Stimulated activated CD8-positive, alpha-beta memory T cell treated with anti-CD3 and anti-CD28 coated beads, Interleukin-12 subunit alpha, Interleukin-12 subunit beta, amount 100 ng/mL, for 1 hour (primary cell): ENCODE measurements around the gene TNFRSF13B.
"Not testable (repeated sequence)": the region's sequence is repeated elsewhere in the genome, so short reads cannot be mapped to it uniquely, and the experiment has no call there.

Source experiments
- DNase-seq: peaks from one replicate; pipeline ENCODE4 v3.0.0-alpha.2; 2020; ENCODE audit warnings: low read depth

TNFRSF13B gene

DNA sequence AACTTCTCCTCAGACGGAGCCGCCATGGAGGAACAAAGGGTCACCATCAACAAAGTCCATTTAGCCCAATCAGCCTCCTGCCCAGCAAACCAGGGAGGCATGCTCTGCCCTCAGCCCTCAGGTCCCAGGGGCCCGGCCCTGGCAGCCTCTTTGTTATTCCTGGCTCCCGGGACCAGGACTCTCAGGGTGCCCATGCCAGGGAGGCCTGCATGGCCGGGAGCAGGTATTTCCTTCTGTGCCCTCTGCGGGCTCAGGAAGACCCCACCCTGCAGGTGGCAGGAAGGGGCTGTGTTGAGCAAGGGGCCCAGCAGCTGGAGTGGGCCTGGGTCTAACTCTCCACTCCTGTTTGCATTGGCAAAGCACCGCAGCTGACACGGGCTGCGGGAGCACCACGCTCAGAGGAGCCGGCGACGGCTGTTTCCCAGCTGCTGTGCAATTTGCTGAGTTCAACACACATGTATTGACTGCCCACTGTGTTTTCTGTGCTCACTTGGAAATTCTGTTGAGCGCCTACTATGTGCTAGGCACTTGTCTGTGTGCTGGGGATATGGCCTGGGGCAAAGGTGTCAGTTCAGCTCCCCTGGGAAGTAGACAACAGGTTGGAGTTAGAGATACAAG, 33.2 kb upstream of the TNFRSF13B start:
- DNase-seq: not testable (repeated sequence)

DNA sequence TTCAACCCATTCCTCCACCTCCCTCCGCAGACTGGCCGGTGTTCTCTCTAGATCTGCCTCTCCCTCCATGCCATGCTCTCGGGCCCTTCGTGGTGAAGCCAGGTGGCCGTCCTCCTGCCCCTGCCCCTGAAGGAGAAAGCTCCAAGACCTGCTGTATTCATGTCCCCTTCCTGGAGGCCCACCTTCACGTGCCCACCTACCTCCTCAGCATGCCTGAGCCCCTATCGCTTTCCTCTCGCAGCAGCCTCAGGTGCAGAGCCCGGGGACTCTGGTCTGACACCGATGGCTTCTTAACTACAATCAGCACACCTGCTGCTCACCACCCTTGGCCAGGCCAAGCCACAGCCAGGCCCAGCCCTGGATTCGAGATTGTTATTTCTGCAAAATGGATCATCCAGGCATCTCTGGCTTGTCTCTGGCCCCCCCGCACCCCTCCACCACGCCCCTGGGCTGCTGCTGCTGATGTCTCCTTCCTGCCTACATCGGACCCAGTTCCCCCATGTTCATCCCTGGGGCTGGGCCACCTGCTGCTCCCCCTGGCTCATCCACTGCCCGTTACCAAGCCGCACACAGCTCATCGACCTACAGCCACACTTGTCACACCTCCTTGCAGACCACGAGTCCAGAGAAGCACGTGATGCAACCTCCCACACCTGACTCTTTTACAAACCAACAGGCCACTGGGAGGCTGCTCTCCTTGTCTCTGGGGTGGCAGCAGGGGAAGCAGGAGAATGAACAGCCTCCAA, 32.5 kb upstream of the TNFRSF13B start:
- no peak for DNase-seq

DNA sequence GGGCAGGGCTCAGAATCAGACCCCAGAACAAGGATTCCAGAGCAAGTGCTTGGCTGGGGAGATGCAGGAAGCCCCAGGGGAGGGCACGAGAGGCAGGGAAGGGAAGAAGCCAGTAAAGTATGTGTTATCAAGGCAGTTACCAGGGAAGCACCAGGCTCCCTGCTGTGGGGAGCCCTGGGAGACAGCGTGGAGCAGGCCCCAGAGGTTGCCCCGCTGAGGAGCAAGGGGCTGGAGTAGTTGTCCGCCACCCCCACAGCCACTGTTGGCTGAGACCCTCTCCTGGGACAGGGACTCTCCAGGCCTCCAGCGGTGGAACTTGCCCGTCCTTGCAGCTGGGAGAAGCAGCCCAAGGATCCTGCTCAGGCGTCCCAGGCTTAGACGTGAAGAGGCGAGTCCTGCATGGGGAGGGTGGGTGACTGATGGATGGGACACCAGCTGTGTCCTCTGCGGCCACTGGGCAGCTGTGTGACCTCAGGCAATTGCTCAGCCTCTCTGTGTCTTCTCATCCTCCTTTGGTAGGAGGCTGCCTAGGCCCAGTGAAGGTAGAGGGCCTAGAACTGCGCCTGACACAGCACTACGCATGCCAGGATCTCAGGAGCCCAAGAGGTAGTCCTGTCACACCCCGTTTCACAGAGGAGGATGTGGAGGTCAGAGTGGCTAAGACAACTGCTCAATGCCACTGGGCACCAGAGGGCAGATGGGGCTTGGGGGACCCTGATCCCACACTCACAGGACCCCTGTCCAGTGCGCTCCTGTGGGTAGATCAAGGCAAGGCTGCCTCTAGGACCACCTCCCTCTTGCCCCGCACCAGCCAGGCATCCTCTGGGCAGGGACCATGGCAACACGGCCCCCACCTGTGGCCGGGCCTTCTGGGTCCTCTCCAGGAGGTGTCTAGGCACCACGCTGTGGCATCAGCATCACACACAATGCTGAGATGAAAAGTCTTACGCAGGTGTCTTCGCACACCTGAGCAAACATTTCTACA, 31.1 kb upstream of the TNFRSF13B start:
- DNase-seq: not testable (repeated sequence)

GRCh38 chr17:17001874-17002520, 30.1 kb upstream of the TNFRSF13B start:
- DNase-seq: peak; percentile 53

DNA sequence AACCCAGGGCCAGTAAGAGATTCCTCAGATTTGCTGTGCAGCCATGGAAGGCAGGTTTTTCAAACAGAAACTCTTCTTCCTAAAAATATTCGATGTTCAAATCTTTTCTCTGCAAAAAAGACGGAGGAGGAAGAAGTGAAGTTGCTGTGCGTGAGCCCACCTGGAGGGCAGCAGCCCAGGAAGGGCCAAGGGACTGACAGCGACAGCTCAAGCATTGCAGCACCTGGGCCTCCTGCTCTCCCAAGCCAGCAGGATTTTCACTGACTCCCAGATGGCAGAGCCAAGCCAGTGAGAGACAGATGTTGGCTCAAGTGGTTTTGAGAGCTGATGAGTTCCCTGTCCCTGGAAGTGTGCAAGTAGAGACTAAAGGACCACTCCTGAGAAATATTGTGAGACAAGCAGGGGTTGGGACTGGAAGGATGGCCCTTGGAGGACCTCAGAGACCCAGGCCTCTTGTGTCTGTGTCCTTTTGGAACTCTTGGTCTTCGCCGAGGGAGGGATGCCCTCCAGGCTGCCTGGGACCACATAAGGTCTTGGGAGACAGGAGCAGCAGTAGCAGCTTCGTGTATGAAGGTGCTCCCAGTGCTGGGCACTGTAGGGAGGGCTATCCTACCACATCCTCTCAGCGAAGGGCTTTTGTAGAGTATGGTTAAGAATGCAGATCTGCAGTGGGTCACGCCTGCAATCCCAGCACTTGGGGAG, 29.3 kb upstream of the TNFRSF13B start:
- DNase-seq: no peak

- DNase-seq: no peak
Observed at GRCh38 chr17:16999931-17000625, 28.2 kb upstream of the TNFRSF13B start.

DNA sequence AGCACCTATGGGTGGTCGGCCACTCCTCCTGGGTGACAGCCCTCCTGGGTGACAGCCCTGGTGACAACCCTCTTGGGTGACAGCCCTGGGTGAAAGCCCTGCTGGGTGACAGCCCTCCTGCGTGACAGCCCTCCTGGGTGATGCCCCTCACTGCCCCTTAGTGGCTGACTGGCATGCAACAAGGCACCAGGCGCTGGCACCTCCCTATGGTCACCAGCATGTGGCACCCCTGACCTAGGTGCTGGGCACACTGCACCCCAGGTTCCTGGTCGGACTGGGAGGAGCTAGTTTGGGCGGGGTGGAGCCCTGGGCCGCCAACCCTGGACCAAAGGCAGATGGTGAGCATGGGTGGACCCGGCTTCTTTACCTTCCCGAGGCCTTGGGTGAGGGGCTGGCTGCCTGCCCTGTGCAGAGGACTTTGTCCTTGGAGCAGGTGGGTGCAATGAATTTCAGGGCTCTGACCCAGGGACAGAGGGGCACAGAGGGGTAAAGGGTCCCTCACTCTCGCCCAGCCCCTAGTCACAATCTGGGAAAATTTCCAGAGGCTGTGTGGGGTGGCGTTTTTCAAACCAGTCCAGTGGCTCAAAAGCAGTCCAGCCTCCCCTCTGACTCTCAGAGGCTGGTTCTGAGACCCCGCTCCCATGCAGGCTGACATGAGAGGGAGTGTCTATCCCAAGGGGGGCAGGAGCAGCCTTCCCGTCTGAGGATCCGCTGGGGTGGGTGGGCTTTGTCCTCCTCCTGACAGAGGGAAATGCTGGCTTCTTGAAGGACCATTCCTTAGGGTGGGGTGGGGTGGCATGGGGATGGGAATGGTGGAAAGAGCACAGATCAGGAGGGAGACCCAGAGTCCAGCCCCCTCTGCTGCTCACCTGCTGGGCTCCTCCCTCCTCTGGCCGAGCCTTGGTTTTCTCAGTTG, 25.9 kb upstream of the TNFRSF13B start:
- no peak for DNase-seq

- not testable (repeated sequence) for DNase-seq
Observed at GRCh38 chr17:16996726-16997125, 24.8 kb upstream of the TNFRSF13B start.

DNA sequence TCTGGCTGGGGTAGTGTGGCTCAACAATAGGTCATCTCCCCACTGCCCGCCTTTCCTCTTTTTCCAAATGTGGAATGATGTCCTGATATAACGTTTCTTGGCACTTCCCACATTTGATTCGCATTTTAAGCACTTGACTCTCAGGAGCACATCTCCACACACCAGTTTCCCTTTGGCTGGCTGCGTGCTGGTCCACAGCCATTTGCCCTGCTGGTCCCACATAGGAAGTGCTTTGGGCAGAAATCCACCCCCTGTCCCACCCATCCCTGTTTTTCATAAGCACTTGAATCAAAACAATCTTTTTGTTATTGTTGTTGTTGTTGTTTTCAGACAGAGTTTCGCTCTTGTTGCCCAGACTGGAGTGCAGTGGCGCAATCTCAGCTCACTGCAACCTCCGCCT, 24.0 kb upstream of the TNFRSF13B start:
- no peak for DNase-seq

- DNase-seq: no peak
Observed at GRCh38 chr17:16994631-16995030, 22.7 kb upstream of the TNFRSF13B start.

- peak; percentile 69 for DNase-seq
Observed at GRCh38 chr17:16991349-16992009, 19.6 kb upstream of the TNFRSF13B start.

DNA sequence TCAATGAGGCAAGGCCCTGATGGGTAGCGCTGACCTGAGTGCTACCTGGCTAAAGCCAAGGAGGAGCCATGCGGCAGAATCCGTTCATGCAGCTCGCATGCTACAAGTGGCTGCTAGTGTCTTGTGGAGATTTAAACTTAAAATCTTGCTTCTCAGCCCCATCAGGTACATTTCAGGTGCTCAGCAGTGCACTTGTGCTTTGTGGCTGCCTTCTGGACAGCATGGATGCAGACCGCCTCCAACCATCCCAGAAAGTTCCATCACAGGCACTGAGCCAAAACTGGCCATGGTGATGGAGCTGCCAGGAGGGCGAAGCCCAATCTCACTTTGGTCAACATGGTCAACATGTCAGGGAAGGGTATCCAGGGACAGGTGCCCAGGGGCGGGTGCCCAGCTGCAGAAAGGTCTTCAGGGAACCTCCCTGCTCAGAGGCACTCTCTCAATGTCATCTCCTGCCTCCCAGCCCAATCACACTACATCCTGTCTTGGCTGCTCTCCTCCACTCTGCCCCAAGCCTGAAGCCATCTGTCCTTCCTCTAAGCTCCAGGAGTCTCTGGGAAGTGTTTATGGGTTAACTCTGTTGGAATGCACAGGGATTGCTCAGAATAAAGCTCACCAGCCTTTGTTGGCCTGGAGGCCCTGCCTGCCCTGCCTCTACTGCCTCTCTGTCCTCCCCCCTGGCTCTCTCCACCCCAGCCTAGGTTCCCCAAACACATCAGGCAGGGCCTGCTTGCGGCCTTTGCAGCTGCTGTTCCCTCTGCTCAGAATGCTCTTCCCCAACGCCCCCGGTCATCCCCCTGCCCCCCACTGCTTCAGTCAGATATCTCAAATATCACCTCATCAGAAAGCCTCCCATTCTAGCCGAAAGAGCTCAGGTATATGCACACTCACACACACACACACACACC, 18.3 kb upstream of the TNFRSF13B start:
- DNase-seq: no peak

- no peak for DNase-seq
Observed at GRCh38 chr17:16989230-16989952, 17.5 kb upstream of the TNFRSF13B start.

- DNase-seq: no peak
Observed at GRCh38 chr17:16988749-16989229, 16.9 kb upstream of the TNFRSF13B start.

GRCh38 chr17:16987830-16988601, 16.1 kb upstream of the TNFRSF13B start:
- DNase-seq: no peak

GRCh38 chr17:16987066-16987829, 15.3 kb upstream of the TNFRSF13B start:
- DNase-seq: no peak
